Esophagus (tissue), 2 donors: ENCODE measurements around the gene CMTM4. TPM values are rescaled to one million over a fixed set of nuclear protein-coding genes. Genes with fewer than 3 reads are reported as not detected.
"Not testable (repeated sequence)": the region's sequence is repeated elsewhere in the genome, so short reads cannot be mapped to it uniquely, and the experiment has no call there.

ENCODE experiments used
- H3K27ac ChIP-seq, 2 donors: one replicate each; pipeline ENCODE4 v1.5.1; 2013; ENCODE audit warnings: low read depth in 2 of 2, mild to moderate bottlenecking in 2 of 2, inconsistent platforms in 1 of 2, low read length in 1 of 2, moderate library complexity in 1 of 2
- H3K27me3 ChIP-seq, 2 donors: one replicate each; pipeline ENCODE4 v1.6.1; 2013; ENCODE audit warnings: low read length in 2 of 2, control low read depth in 1 of 2, mild to moderate bottlenecking in 1 of 2; ENCODE audit not compliant: insufficient read depth in 2 of 2, control insufficient read depth in 1 of 2
- H3K36me3 ChIP-seq, 2 donors: one replicate each; pipeline ENCODE4 v1.6.1; 2013; ENCODE audit warnings: low read length in 1 of 2; ENCODE audit not compliant: control insufficient read depth in 2 of 2, insufficient read depth in 2 of 2
- H3K4me1 ChIP-seq, 2 donors: one replicate each; pipeline ENCODE4 v1.6.1; 2013; ENCODE audit warnings: low read length in 1 of 2; ENCODE audit not compliant: control insufficient read depth in 2 of 2, insufficient read depth in 2 of 2
- H3K4me3 ChIP-seq, 2 donors: one replicate each; pipeline ENCODE4 v1.5.1; 2013; ENCODE audit warnings: low read length in 2 of 2, mild to moderate bottlenecking in 2 of 2, low read depth in 1 of 2, moderate library complexity in 1 of 2
- H3K9me3 ChIP-seq, 2 donors: one replicate each; pipeline ENCODE4 v1.6.1; 2013; ENCODE audit warnings: mild to moderate bottlenecking in 2 of 2, low read depth in 1 of 2, low read length in 1 of 2, moderate library complexity in 1 of 2; ENCODE audit not compliant: control insufficient read depth in 2 of 2, insufficient read depth in 1 of 2
- WGBS, 2 donors: extraction: QIAGEN DNeasy Blood & Tissue Kit; methylation state at CpG; one replicate each; pipeline ENCODE4 v1.1.7; 2013; 5-methylcytosine and 5-hydroxymethylcytosine counted together
- polyA plus RNA-seq, 2 donors: library from polyadenylated mRNA; stranded (reverse); fragments of 200-250 nt; gene quantifications; one replicate each; pipeline ENCODE4 v1.2.3, GENCODE V29; 2013
- donor health status: healthy with polysubstance abuse.
- donor health status: Bipolar disorder and iron deficiency.

CMTM4 gene
- polyA plus RNA-seq, 2 donors, result 5.1 to 7.3 TPM

DNA sequence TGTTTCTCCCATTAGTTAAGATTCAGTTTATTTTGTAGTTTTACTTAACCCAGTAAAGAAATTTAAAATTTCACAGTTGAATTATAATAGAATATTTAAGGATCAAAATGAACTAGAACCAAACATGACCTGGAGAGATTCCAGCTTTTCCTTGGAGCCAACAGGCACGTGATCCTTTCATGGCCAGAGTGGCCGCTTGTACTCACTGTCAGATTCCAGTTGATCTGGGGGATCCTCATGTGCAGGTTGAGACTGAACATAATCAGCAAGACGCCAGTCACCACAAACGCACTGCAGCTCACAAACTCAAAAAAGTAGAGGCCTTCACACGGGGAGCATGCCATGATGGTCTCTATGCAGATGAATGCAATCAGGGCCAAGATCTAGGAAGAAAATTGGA is 60.3 kb downstream of the CMTM4 start:
- WGBS, 2 donors, result 77 to 78% methylated on average over 5 of the region's 5 CpGs
- no peaks in the 10 kb centered on the region for H3K9me3 ChIP-seq
- no peak overlapping the region for H3K4me3 ChIP-seq
- no peak overlapping the region for H3K27ac ChIP-seq
- H3K36me3 ChIP-seq, result peaks cover 0 to 2% of the 10 kb centered on the region in 2 donors
- H3K4me1 ChIP-seq, result peaks cover 2 to 3% of the 10 kb centered on the region in 2 donors
- no peaks in the 10 kb centered on the region for H3K27me3 ChIP-seq

DNA sequence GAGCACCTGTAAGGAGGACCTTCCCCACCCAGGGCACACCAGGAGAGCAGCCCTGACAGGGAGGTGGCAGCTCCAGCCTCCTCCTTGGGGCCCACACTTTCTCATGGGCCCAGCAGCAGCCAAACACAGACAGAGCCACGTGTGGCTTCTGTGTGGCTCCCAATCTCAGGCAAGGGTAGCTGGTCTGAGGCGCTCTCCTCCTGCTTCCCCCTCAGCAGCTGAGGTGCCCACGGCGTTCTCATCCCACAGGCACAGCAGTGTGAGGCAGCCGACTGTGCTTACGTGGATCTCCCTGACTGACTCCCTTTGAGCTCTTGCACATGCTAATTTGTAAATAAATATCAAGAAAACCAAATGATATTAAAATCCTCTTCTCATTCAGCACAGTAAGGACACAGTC is 61.1 kb downstream of the CMTM4 start:
- Histone ChIP-seq H3K36me3 (peaks cover 0 to 2% of the 10 kb centered on the region in 2 donors), H3K27ac (no peak overlapping the region), H3K4me1 (peaks cover under 1 to 3% of the 10 kb centered on the region in 2 donors), H3K27me3 (no peaks in the 10 kb centered on the region), H3K9me3 (no peaks in the 10 kb centered on the region), H3K4me3 (no peak overlapping the region)
- WGBS, 2 donors, result 82% methylated on average over 6 of the region's 6 CpGs

DNA sequence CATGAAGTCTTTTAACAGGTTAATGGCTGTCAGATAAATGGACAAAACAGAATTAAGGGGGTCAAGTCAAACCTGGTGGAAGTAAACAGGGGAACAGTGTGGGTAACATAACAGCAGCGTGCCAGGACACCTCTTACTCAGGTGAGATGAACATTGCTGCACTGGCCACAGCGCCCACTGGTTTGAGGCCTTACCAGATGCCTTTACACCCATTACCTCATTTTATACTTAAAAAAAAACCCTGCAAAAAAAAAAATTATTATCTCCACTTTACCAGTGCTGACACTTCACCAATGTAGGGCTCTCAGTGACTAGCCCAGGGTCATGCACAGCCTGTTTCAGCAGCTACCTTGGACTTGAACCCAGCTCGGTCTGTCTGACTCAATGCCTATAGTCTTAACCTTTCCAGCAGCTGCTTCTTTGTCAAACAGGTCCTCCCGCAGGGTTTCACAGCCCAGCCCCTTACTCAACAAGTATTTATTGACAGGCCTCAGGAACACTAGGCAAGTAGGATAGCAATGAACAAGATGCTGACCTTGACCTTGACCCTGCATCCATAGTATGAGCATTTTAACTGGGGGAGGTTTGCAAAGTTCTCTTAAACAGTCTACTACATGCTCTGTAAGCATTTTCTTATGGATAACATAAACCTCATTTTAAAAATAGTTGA is 61.9 kb downstream of the CMTM4 start:
- WGBS, 2 donors, result 84 to 89% methylated on average over 4 of the region's 4 CpGs
- H3K36me3 ChIP-seq, result peaks cover 0 to 2% of the 10 kb centered on the region in 2 donors
- H3K9me3 ChIP-seq, result no peaks in the 10 kb centered on the region
- no peak overlapping the region for H3K27ac ChIP-seq
- H3K27me3 ChIP-seq, result no peaks in the 10 kb centered on the region
- peaks cover 0 to 3% of the 10 kb centered on the region in 2 donors for H3K4me1 ChIP-seq
- H3K4me3 ChIP-seq, result no peak overlapping the region

DNA sequence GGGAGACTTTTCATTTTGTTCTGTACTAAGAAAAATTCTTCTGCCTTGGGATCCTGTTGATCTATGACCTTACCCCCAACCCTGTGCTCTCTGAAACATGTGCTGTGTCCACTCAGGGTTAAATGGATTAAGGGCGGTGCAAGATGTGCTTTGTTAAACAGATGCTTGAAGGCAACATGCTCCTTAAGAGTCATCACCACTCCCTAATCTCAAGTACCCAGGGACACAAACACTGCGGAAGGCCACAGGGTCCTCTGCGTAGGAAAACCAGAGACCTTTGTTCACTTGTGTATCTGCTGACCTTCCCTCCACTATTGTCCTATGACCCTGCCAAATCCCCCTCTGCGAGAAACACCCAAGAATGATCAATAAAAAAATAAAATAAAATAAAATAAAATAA is 65.0 kb downstream of the CMTM4 start:
- WGBS, 2 donors, result 96% methylated on average over 3 of the region's 4 CpGs
- H3K27ac ChIP-seq, H3K4me3 ChIP-seq, H3K4me1 ChIP-seq, H3K27me3 ChIP-seq, H3K9me3 ChIP-seq, H3K36me3 ChIP-seq: not testable (repeated sequence)

DNA sequence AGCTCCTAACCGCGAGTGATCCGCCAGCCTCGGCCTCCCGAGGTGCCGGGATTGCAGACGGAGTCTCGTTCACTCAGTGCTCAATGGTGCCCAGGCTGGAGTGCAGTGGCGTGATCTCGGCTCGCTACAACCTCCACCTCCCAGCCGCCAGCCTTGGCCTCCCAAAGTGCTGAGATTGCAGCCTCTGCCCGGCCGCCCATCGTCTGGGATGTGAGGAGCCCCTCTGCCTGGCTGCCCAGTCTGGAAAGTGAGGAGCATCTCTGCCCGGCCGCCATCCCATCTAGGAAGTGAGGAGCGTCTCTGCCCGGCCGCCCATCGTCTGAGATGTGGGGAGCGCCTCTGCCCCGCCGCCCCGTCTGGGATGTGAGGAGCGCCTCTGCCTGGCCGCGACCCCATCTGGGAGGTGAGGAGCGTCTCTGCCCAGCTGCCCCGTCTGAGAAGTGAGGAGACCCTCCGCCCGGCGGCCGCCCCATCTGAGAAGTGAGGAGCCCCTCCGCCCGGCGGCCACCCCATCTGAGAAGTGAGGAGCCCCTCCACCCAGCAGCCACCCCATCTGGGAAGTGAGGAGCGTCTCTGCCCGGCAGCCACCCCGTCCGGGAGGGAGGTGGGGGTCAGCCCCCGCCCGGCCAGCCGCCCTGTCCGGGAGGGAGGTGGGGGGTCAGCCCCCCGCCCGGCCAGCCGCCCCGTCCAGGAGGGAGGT is 65.8 kb downstream of the CMTM4 start:
- 95 to 96% methylated on average over 10 to 35 of the region's 49 CpGs for WGBS, 2 donors
- not testable (repeated sequence) for H3K4me3 ChIP-seq, H3K36me3 ChIP-seq, H3K27me3 ChIP-seq, H3K4me1 ChIP-seq, H3K9me3 ChIP-seq, H3K27ac ChIP-seq

DNA sequence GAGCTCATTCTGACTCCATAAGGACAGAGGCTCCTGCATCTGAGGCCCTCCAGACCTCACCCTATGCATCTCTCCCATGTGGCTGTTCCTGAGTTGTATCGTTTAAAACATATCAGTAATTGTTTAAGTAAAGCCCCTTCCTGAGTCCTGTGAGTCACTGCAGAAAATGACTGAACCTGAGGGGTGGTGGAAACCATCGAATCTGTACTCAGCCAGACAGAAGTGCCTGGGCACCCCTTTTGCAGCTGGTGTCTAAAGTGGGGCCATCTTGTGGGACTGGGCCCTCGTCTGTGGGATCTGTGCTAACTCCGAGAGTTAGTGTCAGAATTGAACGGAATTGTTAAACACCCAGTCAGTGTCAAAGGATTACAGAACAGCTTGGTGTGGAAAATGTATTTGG is 66.7 kb downstream of the CMTM4 start:
- Histone ChIP-seq H3K36me3 (no peaks in the 10 kb centered on the region), H3K4me1 (peaks cover 0 to 2% of the 10 kb centered on the region in 2 donors), H3K27me3 (no peaks in the 10 kb centered on the region), H3K4me3 (no peak overlapping the region), H3K27ac (no peak overlapping the region), H3K9me3 (no peaks in the 10 kb centered on the region)
- 84 to 86% methylated on average over 5 of the region's 5 CpGs for WGBS, 2 donors

DNA sequence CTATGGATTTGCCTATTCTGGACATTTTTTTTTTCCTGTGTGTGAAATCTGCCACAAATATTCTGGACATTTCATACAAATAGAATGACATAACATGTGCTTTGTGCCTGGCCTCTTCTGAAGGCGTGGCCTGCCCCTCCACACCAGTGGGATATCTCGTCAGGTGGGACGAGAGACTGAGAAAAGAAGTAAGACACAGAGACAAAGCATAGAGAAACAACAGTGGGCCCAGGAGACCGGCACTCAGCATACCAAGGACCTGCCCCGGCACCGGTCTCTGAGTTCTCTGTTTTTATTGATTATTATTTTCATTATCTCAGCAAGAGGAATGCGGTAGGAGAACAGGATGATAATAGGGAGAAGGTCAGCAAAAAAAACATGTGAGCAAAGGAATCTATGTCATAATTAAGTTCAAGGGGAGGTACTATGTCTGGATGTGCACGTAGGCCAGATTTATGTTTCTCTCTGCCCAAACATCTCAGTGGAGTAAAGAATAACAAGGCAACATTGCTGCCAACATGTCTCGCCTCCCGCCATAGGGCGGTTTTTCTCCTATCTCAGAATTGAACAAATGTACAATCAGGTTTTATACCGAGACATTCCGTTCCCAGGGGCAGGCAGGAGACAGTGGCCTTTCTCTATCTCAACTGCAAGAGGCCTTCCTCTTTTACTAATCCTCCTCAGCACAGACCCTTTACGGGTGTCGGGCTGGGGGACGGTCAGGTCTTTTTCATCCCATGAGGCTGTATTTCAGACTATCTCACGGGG is 68.7 kb downstream of the CMTM4 start:
- H3K9me3 ChIP-seq, H3K27ac ChIP-seq, H3K4me3 ChIP-seq, H3K36me3 ChIP-seq, H3K27me3 ChIP-seq, H3K4me1 ChIP-seq: not testable (repeated sequence)
- 84 to 93% methylated on average over 17 of the region's 17 CpGs for WGBS, 2 donors

DNA sequence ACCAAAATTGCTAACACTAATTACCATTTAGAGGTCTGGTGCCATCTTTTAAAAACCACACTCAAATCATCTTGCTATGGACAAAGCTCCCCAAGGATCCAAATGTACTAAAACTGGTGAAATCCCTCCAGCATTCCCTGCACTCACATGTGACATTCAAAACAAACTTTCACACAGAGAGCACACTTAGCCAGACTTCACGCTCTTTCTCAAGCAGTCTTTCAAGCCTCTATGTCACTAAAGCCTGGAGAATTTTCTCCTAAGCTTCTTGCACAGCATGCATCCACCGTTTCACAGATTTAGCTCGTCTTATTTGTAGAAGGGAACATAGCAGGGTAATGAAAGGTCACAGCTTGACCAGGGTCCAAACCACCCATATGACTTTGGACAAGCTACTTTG is 72.8 kb downstream of the CMTM4 start:
- H3K4me1 ChIP-seq, result peaks cover 2 to 3% of the 10 kb centered on the region in 2 donors
- peaks cover 0 to 15% of the 10 kb centered on the region in 2 donors for H3K36me3 ChIP-seq
- H3K27ac ChIP-seq, result no peak overlapping the region
- 85 to 92% methylated on average over 3 of the region's 3 CpGs for WGBS, 2 donors
- H3K9me3 ChIP-seq, result no peaks in the 10 kb centered on the region
- H3K4me3 ChIP-seq, result no peak overlapping the region
- no peaks in the 10 kb centered on the region for H3K27me3 ChIP-seq

DNA sequence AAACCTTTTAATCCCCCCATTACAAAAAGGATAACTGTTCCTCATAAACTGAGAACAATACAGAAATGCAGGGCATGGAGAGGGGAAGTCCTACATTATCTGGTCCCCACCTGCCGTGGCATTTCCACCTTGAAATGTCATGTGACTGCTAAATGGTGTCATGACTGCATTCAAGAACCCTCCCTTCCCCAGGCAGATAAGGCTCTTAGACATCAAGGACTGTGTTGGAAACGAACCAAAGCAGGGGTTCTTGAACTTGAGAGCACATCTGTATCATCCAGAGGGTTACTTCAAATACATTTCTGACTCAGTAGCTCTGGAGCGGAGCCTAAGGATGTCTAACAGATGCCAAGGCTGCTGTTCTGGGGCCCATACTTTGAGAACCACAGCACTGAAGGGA is 73.7 kb downstream of the CMTM4 start:
- H3K27me3 ChIP-seq, result no peaks in the 10 kb centered on the region
- 66 to 78% methylated on average over 3 of the region's 3 CpGs for WGBS, 2 donors

More for the DNA sequence above, 73.7 kb downstream of the CMTM4 start:
- H3K4me3 ChIP-seq, result no peak overlapping the region
- H3K4me1 ChIP-seq, result peaks cover 2 to 11% of the 10 kb centered on the region in 2 donors
- no peaks in the 10 kb centered on the region for H3K9me3 ChIP-seq
- H3K27ac ChIP-seq, result no peak overlapping the region
- H3K36me3 ChIP-seq, result peaks cover 0 to 15% of the 10 kb centered on the region in 2 donors
